Activated naive CD4-positive, alpha-beta T cell treated with anti-CD3 and anti-CD28 coated beads, Interleukin-2, amount 10 ng/mL, durations not matched to agents 7 days and 5 days (primary cell): ENCODE data around the gene ADRA1B.
A peak's percentile ranks its signal among the peaks of the same experiment; 100 is the strongest.

Experiments used
- CTCF ChIA-PET: fragments of 350-600 bp; sonication (Branson Sonifier 250); formaldehyde crosslinking; loops from one replicate; lab custom pipeline; 2021; ENCODE audit warnings: antibody characterized with exemption; lab: Charles Lee
- DNase-seq: peaks from one replicate; pipeline ENCODE4 v3.0.0-alpha.2; 2020
- H3K27ac Mint-ChIP-seq: one replicate; pipeline ENCODE4 v1.8.0; 2021; ENCODE audit warnings: mild to moderate bottlenecking, moderate library complexity, mixed read lengths
- H3K27me3 Mint-ChIP-seq: one replicate; pipeline ENCODE4 v1.8.0; 2021; ENCODE audit warnings: mild to moderate bottlenecking, mixed read lengths
- H3K36me3 Mint-ChIP-seq: one replicate; pipeline ENCODE4 v1.8.0; 2021; ENCODE audit warnings: mixed read lengths
- H3K4me1 Mint-ChIP-seq: one replicate; pipeline ENCODE4 v1.8.0; 2021; ENCODE audit warnings: mixed read lengths
- H3K4me3 Mint-ChIP-seq: one replicate; pipeline ENCODE4 v1.8.0; 2021; ENCODE audit warnings: mild to moderate bottlenecking, moderate library complexity, mixed read lengths
- H3K9me3 Mint-ChIP-seq: one replicate; pipeline ENCODE4 v1.8.0; 2021; ENCODE audit warnings: mixed read lengths

The ADRA1B gene

GRCh38 chr5:159907689-159908590 is 8.3 kb upstream of the ADRA1B start:
- CTCF ChIA-PET = no interaction called here
- Mint-ChIP-seq H3K27me3 (peaks cover 31% of the 10 kb centered on the region), H3K36me3 (no peaks in the 10 kb centered on the region)

GRCh38 chr5:159908591-159908940 is 7.7 kb upstream of the ADRA1B start:
- Mint-ChIP-seq H3K36me3 (no peaks in the 10 kb centered on the region), H3K4me3 (no peak overlapping the region), H3K4me1 (peaks cover 3% of the 10 kb centered on the region), H3K9me3 (no peaks in the 10 kb centered on the region), H3K27ac (no peak overlapping the region), H3K27me3 (peaks cover 37% of the 10 kb centered on the region)
- CTCF ChIA-PET = no interaction called here
- DNase-seq = no peak

More at GRCh38 chr5:159907689-159908590, 8.3 kb upstream of the ADRA1B start:
- H3K4me3 Mint-ChIP-seq = no peak overlapping the region
- no peaks in the 10 kb centered on the region for H3K9me3 Mint-ChIP-seq
- no peak overlapping the region for H3K27ac Mint-ChIP-seq
- H3K4me1 Mint-ChIP-seq = peaks cover 3% of the 10 kb centered on the region
- no peak for DNase-seq

GRCh38 chr5:159909126-159909525 is 7.2 kb upstream of the ADRA1B start:
- H3K4me3 Mint-ChIP-seq = no peak overlapping the region
- H3K27me3 Mint-ChIP-seq = peaks cover 41% of the 10 kb centered on the region
- CTCF ChIA-PET = no interaction called here
- H3K36me3 Mint-ChIP-seq = no peaks in the 10 kb centered on the region
- H3K27ac Mint-ChIP-seq = no peak overlapping the region
- peaks cover 3% of the 10 kb centered on the region for H3K4me1 Mint-ChIP-seq
- no peaks in the 10 kb centered on the region for H3K9me3 Mint-ChIP-seq
- DNase-seq = no peak

GRCh38 chr5:159910207-159910842 is 6.0 kb upstream of the ADRA1B start:
- Mint-ChIP-seq H3K4me3 (no peak overlapping the region), H3K27me3 (peaks cover 52% of the 10 kb centered on the region)
- CTCF ChIA-PET = no interaction called here

GRCh38 chr5:159910843-159911229 is 5.4 kb upstream of the ADRA1B start:
- no peak overlapping the region for H3K27ac Mint-ChIP-seq
- DNase-seq = no peak
- H3K36me3 Mint-ChIP-seq = no peaks in the 10 kb centered on the region
- no peak overlapping the region for H3K4me3 Mint-ChIP-seq
- H3K4me1 Mint-ChIP-seq = peaks cover 2% of the 10 kb centered on the region
- H3K9me3 Mint-ChIP-seq = no peaks in the 10 kb centered on the region
- peaks cover 53% of the 10 kb centered on the region for H3K27me3 Mint-ChIP-seq
- CTCF ChIA-PET = no interaction called here

More at GRCh38 chr5:159910207-159910842, 6.0 kb upstream of the ADRA1B start:
- Mint-ChIP-seq H3K36me3 (no peaks in the 10 kb centered on the region), H3K27ac (no peak overlapping the region), H3K4me1 (peaks cover 3% of the 10 kb centered on the region), H3K9me3 (no peaks in the 10 kb centered on the region)
- DNase-seq = no peak

- no peak for DNase-seq
- no peaks in the 10 kb centered on the region for H3K9me3 Mint-ChIP-seq
- peaks cover 2% of the 10 kb centered on the region for H3K4me1 Mint-ChIP-seq
- H3K27ac Mint-ChIP-seq = no peak overlapping the region
- no peaks in the 10 kb centered on the region for H3K36me3 Mint-ChIP-seq
- CTCF ChIA-PET = no interaction called here
- H3K4me3 Mint-ChIP-seq = no peak overlapping the region
- H3K27me3 Mint-ChIP-seq = peaks cover 57% of the 10 kb centered on the region
These were observed 4.9 kb upstream of the ADRA1B start for GRCh38 chr5:159911349-159911748.

- peaks cover 60% of the 10 kb centered on the region for H3K27me3 Mint-ChIP-seq
- H3K27ac Mint-ChIP-seq = no peak overlapping the region
- CTCF ChIA-PET = no interaction called here
- H3K9me3 Mint-ChIP-seq = no peaks in the 10 kb centered on the region
- DNase-seq = no peak
- H3K36me3 Mint-ChIP-seq = no peaks in the 10 kb centered on the region
- H3K4me1 Mint-ChIP-seq = peaks cover 6% of the 10 kb centered on the region
- no peak overlapping the region for H3K4me3 Mint-ChIP-seq
These were observed 4.1 kb upstream of the ADRA1B start for GRCh38 chr5:159912033-159912800.

GRCh38 chr5:159913048-159913447 is 3.2 kb upstream of the ADRA1B start:
- H3K27me3 Mint-ChIP-seq = peaks cover 68% of the 10 kb centered on the region
- DNase-seq = no peak

GRCh38 chr5:159913501-159913900 is 2.8 kb upstream of the ADRA1B start:
- CTCF ChIA-PET = no interaction called here
- H3K27me3 Mint-ChIP-seq = peaks cover 70% of the 10 kb centered on the region

More at GRCh38 chr5:159913048-159913447, 3.2 kb upstream of the ADRA1B start:
- Mint-ChIP-seq H3K36me3 (no peaks in the 10 kb centered on the region), H3K9me3 (no peaks in the 10 kb centered on the region), H3K4me1 (peaks cover 7% of the 10 kb centered on the region), H3K27ac (no peak overlapping the region), H3K4me3 (no peak overlapping the region)
- CTCF ChIA-PET = no interaction called here

GRCh38 chr5:159916841-159917761 is 819 bp downstream of the ADRA1B start:
- DNase-seq = no peak
- no peak overlapping the region for H3K27ac Mint-ChIP-seq
- H3K4me3 Mint-ChIP-seq = peak overlapping the region; percentile 32
- no peaks in the 10 kb centered on the region for H3K9me3 Mint-ChIP-seq
- H3K4me1 Mint-ChIP-seq = peaks cover 7% of the 10 kb centered on the region
- CTCF ChIA-PET = interaction anchor here (0.7 to 2.1 kb wide), 3 partner anchors 70 to 400 kb away, joined by 3 to 4 read pairs (median 3); no protein-coding TSS in a partner anchor
- H3K27me3 Mint-ChIP-seq = peaks cover 71% of the 10 kb centered on the region
- no peaks in the 10 kb centered on the region for H3K36me3 Mint-ChIP-seq

More at GRCh38 chr5:159913501-159913900, 2.8 kb upstream of the ADRA1B start:
- no peaks in the 10 kb centered on the region for H3K9me3 Mint-ChIP-seq
- peaks cover 7% of the 10 kb centered on the region for H3K4me1 Mint-ChIP-seq
- no peaks in the 10 kb centered on the region for H3K36me3 Mint-ChIP-seq
- H3K4me3 Mint-ChIP-seq = no peak overlapping the region
- DNase-seq = no peak
- no peak overlapping the region for H3K27ac Mint-ChIP-seq

- Mint-ChIP-seq H3K27me3 (peaks cover 64% of the 10 kb centered on the region), H3K4me3 (no peak overlapping the region), H3K9me3 (no peaks in the 10 kb centered on the region)
These were observed 1.7 kb downstream of the ADRA1B start for GRCh38 chr5:159917994-159918393.

GRCh38 chr5:159921721-159922120 is 5.4 kb downstream of the ADRA1B start:
- Mint-ChIP-seq H3K27me3 (peaks cover 47% of the 10 kb centered on the region), H3K27ac (no peak overlapping the region), H3K9me3 (no peaks in the 10 kb centered on the region), H3K4me1 (peaks cover 6% of the 10 kb centered on the region), H3K36me3 (no peaks in the 10 kb centered on the region), H3K4me3 (no peak overlapping the region)
- CTCF ChIA-PET = interaction anchor here (0.5 kb wide), 1 partner anchor 839 kb away, joined by 3 read pairs; no protein-coding TSS in a partner anchor
- no peak for DNase-seq

More at GRCh38 chr5:159917994-159918393, 1.7 kb downstream of the ADRA1B start:
- CTCF ChIA-PET = interaction anchor here (0.8 to 2.1 kb wide), 2 partner anchors 69 to 401 kb away, joined by 3 to 4 read pairs; no protein-coding TSS in a partner anchor
- H3K4me1 Mint-ChIP-seq = peaks cover 7% of the 10 kb centered on the region
- no peak for DNase-seq
- no peaks in the 10 kb centered on the region for H3K36me3 Mint-ChIP-seq
- no peak overlapping the region for H3K27ac Mint-ChIP-seq

GRCh38 chr5:159923008-159923407 is 6.7 kb downstream of the ADRA1B start:
- Mint-ChIP-seq H3K4me3 (no peak overlapping the region), H3K27me3 (peaks cover 38% of the 10 kb centered on the region), H3K9me3 (no peaks in the 10 kb centered on the region), H3K36me3 (no peaks in the 10 kb centered on the region), H3K4me1 (no peaks in the 10 kb centered on the region), H3K27ac (no peak overlapping the region)
- DNase-seq = no peak
- CTCF ChIA-PET = interaction anchor here (0.6 kb wide), 1 partner anchor 1104 kb away, joined by 3 read pairs; no protein-coding TSS in a partner anchor
